PC-3 (cell line): ENCODE data around the gene TACSTD2.
"Not testable (repeated sequence)": the region's sequence is repeated elsewhere in the genome, so short reads cannot be mapped to it uniquely, and the experiment has no call there.

ENCODE experiments used
- EZH2 ChIP-seq: fragments of 300-600 bp; sonication (generic); IDR thresholded peaks from one replicate; pipeline ENCODE4 v1.6.1; 2017; ENCODE audit warnings: antibody characterized with exemption, mild to moderate bottlenecking, low read length; ENCODE audit not compliant: unreplicated experiment
- EZH2phosphoT487 ChIP-seq: fragments of 300-600 bp; sonication (generic); IDR thresholded peaks from 2 replicates; pipeline ENCODE4 v1.6.1; 2018; ENCODE audit warnings: mild to moderate bottlenecking, antibody characterized with exemption, low read length, borderline replicate concordance
- TF ChIP-seq, protein P1 (sequence below): fragments of 300-600 bp; sonication (generic); conservative IDR thresholded peaks from 2 replicates; pipeline ENCODE4 v1.5.1; 2017; ENCODE audit warnings: antibody characterized with exemption, low read depth, mild to moderate bottlenecking, low read length

DNA sequence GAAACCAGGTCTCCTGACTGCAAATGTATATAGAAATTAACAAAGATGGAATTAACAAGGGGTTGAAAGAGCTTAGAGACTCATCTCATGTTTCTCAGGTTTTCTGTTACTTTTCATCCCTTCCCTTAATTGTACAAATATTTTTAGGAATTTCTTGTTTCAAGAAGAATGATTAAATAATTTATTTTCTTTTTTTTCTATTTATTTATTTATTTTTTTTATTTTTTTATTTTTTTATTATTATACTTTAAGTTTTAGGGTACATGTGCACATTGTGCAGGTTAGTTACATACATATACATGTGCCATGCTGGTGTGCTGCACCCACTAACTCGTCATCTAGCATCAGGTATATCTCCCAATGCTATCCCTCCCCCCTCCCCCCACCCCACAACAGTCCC lies 5.1 kb upstream of the TACSTD2 start:
- TF ChIP-seq EZH2, EZH2phosphoT487: not testable (repeated sequence)
- TF ChIP-seq, protein P1, sequence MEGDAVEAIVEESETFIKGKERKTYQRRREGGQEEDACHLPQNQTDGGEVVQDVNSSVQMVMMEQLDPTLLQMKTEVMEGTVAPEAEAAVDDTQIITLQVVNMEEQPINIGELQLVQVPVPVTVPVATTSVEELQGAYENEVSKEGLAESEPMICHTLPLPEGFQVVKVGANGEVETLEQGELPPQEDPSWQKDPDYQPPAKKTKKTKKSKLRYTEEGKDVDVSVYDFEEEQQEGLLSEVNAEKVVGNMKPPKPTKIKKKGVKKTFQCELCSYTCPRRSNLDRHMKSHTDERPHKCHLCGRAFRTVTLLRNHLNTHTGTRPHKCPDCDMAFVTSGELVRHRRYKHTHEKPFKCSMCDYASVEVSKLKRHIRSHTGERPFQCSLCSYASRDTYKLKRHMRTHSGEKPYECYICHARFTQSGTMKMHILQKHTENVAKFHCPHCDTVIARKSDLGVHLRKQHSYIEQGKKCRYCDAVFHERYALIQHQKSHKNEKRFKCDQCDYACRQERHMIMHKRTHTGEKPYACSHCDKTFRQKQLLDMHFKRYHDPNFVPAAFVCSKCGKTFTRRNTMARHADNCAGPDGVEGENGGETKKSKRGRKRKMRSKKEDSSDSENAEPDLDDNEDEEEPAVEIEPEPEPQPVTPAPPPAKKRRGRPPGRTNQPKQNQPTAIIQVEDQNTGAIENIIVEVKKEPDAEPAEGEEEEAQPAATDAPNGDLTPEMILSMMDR = not testable (repeated sequence)
